Stimulated activated naive CD4-positive, alpha-beta T cell treated with Interleukin-2 at 50 U/mL for 16 hours (primary cell): ENCODE measurements around the gene SRCIN1.

ENCODE experiments used
- DNase-seq: peaks from one replicate; lab custom pipeline; 2025; lab: John Stamatoyannopoulos, UW

Gene SRCIN1

GRCh38 chr17:38563362-38564253, 42.1 kb downstream of the SRCIN1 start:
- no peak for DNase-seq

GRCh38 chr17:38562903-38563302, 42.8 kb downstream of the SRCIN1 start:
- no peak for DNase-seq

- DNase-seq = no peak
These were observed 43.6 kb downstream of the SRCIN1 start for GRCh38 chr17:38562215-38562569.

GRCh38 chr17:38561416-38562214, 44.1 kb downstream of the SRCIN1 start:
- no peak for DNase-seq

- DNase-seq = no peak
These were observed 45.0 kb downstream of the SRCIN1 start for GRCh38 chr17:38560503-38561318.

GRCh38 chr17:38559880-38560230, 45.9 kb downstream of the SRCIN1 start:
- DNase-seq = no peak

GRCh38 chr17:38559051-38559879, 46.5 kb downstream of the SRCIN1 start:
- DNase-seq = peak; percentile 91

GRCh38 chr17:38558728-38559050, 47.1 kb downstream of the SRCIN1 start:
- no peak for DNase-seq

- DNase-seq = peak; percentile 88
These were observed 47.7 kb downstream of the SRCIN1 start for GRCh38 chr17:38557836-38558727.

GRCh38 chr17:38557396-38557795, 48.4 kb downstream of the SRCIN1 start:
- DNase-seq = no peak

- no peak for DNase-seq
These were observed 49.5 kb downstream of the SRCIN1 start for GRCh38 chr17:38556239-38556638.

- no peak for DNase-seq
These were observed 51.1 kb downstream of the SRCIN1 start for GRCh38 chr17:38554430-38555350.

GRCh38 chr17:38552343-38552742, 53.4 kb downstream of the SRCIN1 start:
- DNase-seq = no peak

GRCh38 chr17:38551121-38551520, 54.6 kb downstream of the SRCIN1 start:
- DNase-seq = no peak

GRCh38 chr17:38550661-38551060, 55.1 kb downstream of the SRCIN1 start:
- DNase-seq = no peak

GRCh38 chr17:38549285-38549684, 56.5 kb downstream of the SRCIN1 start:
- DNase-seq = no peak

GRCh38 chr17:38547444-38547843, 58.3 kb downstream of the SRCIN1 start:
- no peak for DNase-seq

- no peak for DNase-seq
These were observed 59.4 kb downstream of the SRCIN1 start for GRCh38 chr17:38546396-38546795.

- DNase-seq = no peak
These were observed 60.1 kb downstream of the SRCIN1 start for GRCh38 chr17:38545531-38546225.
